ENCODE measurements around the gene NCOA3. TPM values are rescaled to one million over a fixed set of nuclear protein-coding genes. Genes with fewer than 3 reads are reported as not detected.
A peak's percentile ranks its signal among the peaks of the same experiment; 100 is the strongest.

The NCOA3 gene
- total RNA-seq, 8 experiments from 2014 or later = 24.4 to 81.9 (median 31.1) TPM

GRCh38 chr20:47674686-47675085 lies 173.0 kb downstream of the NCOA3 start:
- H3K27ac ChIP-seq = no peak overlapping the region
- H3K4me1 ChIP-seq (replicated peaks in 1 of 2) = peaks cover 0 to 2% of the 10 kb centered on the region in 2 donors
- no peak overlapping the region for H3K4me3 ChIP-seq
- ATAC-seq (replicated peaks in 6 of 8) = no peak
- in situ Hi-C loops (cut with MboI; ENCODE audit: low pct_unique_long_range_greater_than_20kb in 2 of 9, low sequenced_read_pairs in 9 of 9, unreplicated experiment in 9 of 9) = loop anchor here in 8 of 9 experiments (5.0 to 25.0 kb wide), 3 partner anchors 938 to 948 kb away; no protein-coding TSS in a partner anchor
- WGBS, 10 experiments = 33 to 67% methylated on average over 1 of the region's 14 CpGs; no CpG with 5 or more reads in 8 of the 10 experiments

- WGBS, 10 experiments = 77 to 100% (median 97%) methylated on average over 1 to 10 of the region's 16 CpGs; no CpG with 5 or more reads in 1 of the 10 experiments
- Histone ChIP-seq H3K27ac (no peak overlapping the region), H3K4me1 (replicated peaks in 1 of 2) (peaks cover 0 to 2% of the 10 kb centered on the region in 2 donors), H3K4me3 (no peak overlapping the region)
- no peak for ATAC-seq (replicated peaks in 6 of 8)
- in situ Hi-C loops (cut with MboI; ENCODE audit: low pct_unique_long_range_greater_than_20kb in 2 of 9, low sequenced_read_pairs in 9 of 9, unreplicated experiment in 9 of 9) = loop anchor here in 6 of 9 experiments (10.0 to 25.0 kb wide), 2 partner anchors 937 to 939 kb away; no protein-coding TSS in a partner anchor
These were observed 173.8 kb downstream of the NCOA3 start for GRCh38 chr20:47675190-47676142.

GRCh38 chr20:47676219-47676721 lies 174.6 kb downstream of the NCOA3 start:
- no peak for ATAC-seq (replicated peaks in 6 of 8)
- in situ Hi-C loops (cut with MboI; ENCODE audit: low pct_unique_long_range_greater_than_20kb in 2 of 9, low sequenced_read_pairs in 9 of 9, unreplicated experiment in 9 of 9) = loop anchor here in 6 of 9 experiments (10.0 to 25.0 kb wide), 2 partner anchors 936 to 939 kb away; no protein-coding TSS in a partner anchor
- Histone ChIP-seq H3K4me3 (no peak overlapping the region), H3K27ac (no peak overlapping the region), H3K4me1 (replicated peaks in 1 of 2) (peaks cover 0 to 2% of the 10 kb centered on the region in 2 donors)
- WGBS, 10 experiments = 75 to 100% (median 91%) methylated on average over 1 to 9 of the region's 20 CpGs; no CpG with 5 or more reads in 2 of the 10 experiments

- no peak for ATAC-seq (replicated peaks in 6 of 8)
- in situ Hi-C loops (cut with MboI; ENCODE audit: low pct_unique_long_range_greater_than_20kb in 2 of 9, low sequenced_read_pairs in 9 of 9, unreplicated experiment in 9 of 9) = loop anchor here in 6 of 9 experiments (10.0 to 25.0 kb wide), 2 partner anchors 935 to 938 kb away; no protein-coding TSS in a partner anchor
These were observed 175.4 kb downstream of the NCOA3 start for GRCh38 chr20:47676912-47677634.

GRCh38 chr20:47677635-47678453 lies 176.2 kb downstream of the NCOA3 start:
- peaks cover 0 to 2% of the 10 kb centered on the region in 2 donors for H3K4me1 ChIP-seq (replicated peaks in 1 of 2)
- peak in 7 of 8 experiments; percentile 4 to 83 (median 74) for ATAC-seq (replicated peaks in 6 of 8)
- WGBS, 10 experiments = 20 to 59% (median 38%) methylated on average over 1 to 7 of the region's 15 CpGs; no CpG with 5 or more reads in 4 of the 10 experiments
- no peak overlapping the region for H3K4me3 ChIP-seq
- in situ Hi-C loops (cut with MboI; ENCODE audit: low pct_unique_long_range_greater_than_20kb in 2 of 9, low sequenced_read_pairs in 9 of 9, unreplicated experiment in 9 of 9) = loop anchor here in 6 of 9 experiments (10.0 to 25.0 kb wide), 2 partner anchors 934 to 937 kb away; no protein-coding TSS in a partner anchor
- H3K27ac ChIP-seq = no peak overlapping the region

More at GRCh38 chr20:47676912-47677634, 175.4 kb downstream of the NCOA3 start:
- Histone ChIP-seq H3K4me3 (no peak overlapping the region), H3K27ac (no peak overlapping the region), H3K4me1 (replicated peaks in 1 of 2) (peaks cover 0 to 2% of the 10 kb centered on the region in 2 donors)
- 40 to 90% (median 83%) methylated on average over 1 to 6 of the region's 18 CpGs; no CpG with 5 or more reads in 4 of the 10 experiments for WGBS, 10 experiments

- H3K27ac ChIP-seq = no peak overlapping the region
- H3K4me1 ChIP-seq (replicated peaks in 1 of 2) = peaks cover 0 to 2% of the 10 kb centered on the region in 2 donors
- 97 to 100% methylated on average over 1 to 6 of the region's 17 CpGs; no CpG with 5 or more reads in 8 of the 10 experiments for WGBS, 10 experiments
- in situ Hi-C loops (cut with MboI; ENCODE audit: low pct_unique_long_range_greater_than_20kb in 2 of 9, low sequenced_read_pairs in 9 of 9, unreplicated experiment in 9 of 9) = loop anchor here in 6 of 9 experiments (10.0 to 25.0 kb wide), 2 partner anchors 934 to 936 kb away; no protein-coding TSS in a partner anchor
- ATAC-seq (replicated peaks in 6 of 8) = no peak
- H3K4me3 ChIP-seq = no peak overlapping the region
These were observed 176.8 kb downstream of the NCOA3 start for GRCh38 chr20:47678536-47678935.

DNA sequence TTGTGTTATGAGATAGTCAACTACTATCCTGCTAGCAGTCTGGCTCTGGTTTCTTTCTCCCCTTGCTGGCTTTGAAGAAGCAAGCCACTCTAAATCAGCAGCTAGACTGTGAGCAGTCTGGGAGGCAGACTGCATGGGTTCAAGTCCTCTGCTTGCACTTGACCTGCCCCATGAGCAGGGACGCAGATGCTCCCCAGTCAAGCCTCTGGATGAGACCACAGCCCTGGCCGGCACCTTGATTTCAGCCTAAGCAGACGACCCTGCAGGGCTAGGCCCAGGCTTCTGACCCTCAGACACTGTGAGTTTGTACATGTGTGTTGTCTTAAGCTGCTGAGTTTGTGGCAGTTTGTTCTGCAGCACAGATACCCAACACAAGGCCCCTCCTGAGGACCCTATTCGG lies 177.8 kb downstream of the NCOA3 start:
- in situ Hi-C loops (cut with MboI; ENCODE audit: low pct_unique_long_range_greater_than_20kb in 2 of 9, low sequenced_read_pairs in 9 of 9, unreplicated experiment in 9 of 9) = loop anchor here in 6 of 9 experiments (10.0 to 25.0 kb wide), 2 partner anchors 933 to 935 kb away; no protein-coding TSS in a partner anchor
- WGBS, 10 experiments = 20 to 80% (median 79%) methylated on average over 1 to 3 of the region's 4 CpGs; no CpG with 5 or more reads in 7 of the 10 experiments
- ATAC-seq (replicated peaks in 6 of 8) = no peak
- Histone ChIP-seq H3K4me3 (no peak overlapping the region), H3K4me1 (replicated peaks in 1 of 2) (peaks cover 0 to 2% of the 10 kb centered on the region in 2 donors), H3K27ac (no peak overlapping the region)

DNA sequence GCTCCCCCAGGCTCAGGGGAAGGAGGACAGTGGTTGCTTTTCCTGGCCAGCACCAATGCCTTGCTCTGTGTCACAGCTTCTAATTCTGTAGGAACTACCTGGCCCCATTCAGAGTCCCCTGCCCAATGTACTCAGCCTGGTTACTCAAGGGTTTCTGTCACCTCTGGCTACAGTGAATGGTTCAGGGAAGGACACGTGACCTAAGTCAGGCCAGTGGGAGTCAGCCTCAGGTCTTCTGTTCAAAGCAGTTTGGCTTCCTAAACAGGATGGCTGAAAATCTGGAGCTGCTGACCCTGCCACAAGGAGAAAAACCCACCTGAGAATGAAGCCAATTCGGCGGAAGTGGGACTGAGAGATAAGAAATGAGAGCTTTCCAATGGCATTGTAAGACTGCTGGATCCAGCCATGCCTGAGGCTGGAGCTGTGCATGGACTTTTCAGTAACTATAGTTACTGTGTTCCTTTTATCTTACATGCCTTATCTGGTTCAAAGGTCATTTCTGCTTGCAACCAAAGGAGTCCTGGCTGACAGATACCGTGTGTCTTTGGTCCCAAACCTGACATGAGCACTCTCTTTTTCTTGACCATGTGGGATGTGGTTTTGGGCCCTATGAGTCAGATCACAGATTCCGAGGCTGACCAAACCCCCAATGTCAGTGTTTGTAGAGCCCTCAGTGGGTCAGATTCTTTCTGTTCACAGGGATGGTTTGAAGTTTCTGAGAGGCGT lies 179.3 kb downstream of the NCOA3 start:
- Histone ChIP-seq H3K4me3 (no peak overlapping the region), H3K4me1 (replicated peaks in 1 of 2) (peaks cover 0 to 2% of the 10 kb centered on the region in 2 donors), H3K27ac (no peak overlapping the region)
- ATAC-seq (replicated peaks in 6 of 8) = no peak
- WGBS, 10 experiments = 38 to 100% (median 90%) methylated on average over 1 to 5 of the region's 6 CpGs; no CpG with 5 or more reads in 2 of the 10 experiments
- in situ Hi-C loops (cut with MboI; ENCODE audit: low pct_unique_long_range_greater_than_20kb in 2 of 9, low sequenced_read_pairs in 9 of 9, unreplicated experiment in 9 of 9) = loop anchor here in 4 of 9 experiments (25.0 kb wide), 1 partner anchor 931 kb away; no protein-coding TSS in a partner anchor

DNA sequence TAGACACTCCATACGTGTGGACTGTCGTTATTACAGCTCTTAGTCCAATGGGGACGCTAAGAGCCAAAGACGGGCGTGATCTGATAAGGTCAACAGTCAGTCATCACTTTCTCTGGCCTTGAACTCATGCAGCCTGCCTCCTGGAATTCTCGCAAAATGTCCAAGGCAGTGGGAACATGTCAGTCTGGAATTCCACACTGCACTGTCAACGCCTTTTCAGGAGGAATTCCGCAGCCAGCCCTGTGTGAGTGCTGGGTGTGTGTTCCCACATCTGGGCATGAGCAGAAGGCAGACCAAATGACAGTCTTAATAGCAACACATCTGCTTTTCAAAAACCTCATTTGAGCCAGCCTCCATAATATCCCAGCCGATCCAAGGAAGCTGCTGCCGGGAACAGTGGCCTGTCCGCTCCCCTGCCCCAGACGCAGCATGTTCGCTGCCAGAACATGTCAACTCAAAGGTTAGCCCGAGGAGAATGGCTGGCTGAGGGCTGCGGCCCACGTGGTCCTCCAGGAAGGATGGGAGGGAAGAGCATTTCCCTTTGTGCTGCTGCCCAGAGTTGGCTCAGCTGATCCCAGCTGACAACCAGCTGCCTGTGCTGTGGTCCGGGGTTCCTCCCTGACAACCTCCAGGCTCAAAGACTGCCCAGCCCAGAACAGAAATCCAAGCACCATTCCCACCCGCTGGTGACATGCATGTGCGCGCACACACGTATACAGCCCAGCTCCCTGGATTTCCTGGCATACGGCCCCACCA lies 180.5 kb downstream of the NCOA3 start:
- WGBS, 10 experiments = 11 to 100% (median 88%) methylated on average over 1 to 7 of the region's 22 CpGs; no CpG with 5 or more reads in 4 of the 10 experiments
- ATAC-seq (replicated peaks in 6 of 8) = peak in 5 of 8 experiments; percentile 6 to 96 (median 19)

GRCh38 chr20:47682916-47683315 lies 181.2 kb downstream of the NCOA3 start:
- H3K4me1 ChIP-seq (replicated peaks in 1 of 2) = peaks cover 0 to 7% of the 10 kb centered on the region in 2 donors
- in situ Hi-C loops (cut with MboI; ENCODE audit: low pct_unique_long_range_greater_than_20kb in 2 of 9, low sequenced_read_pairs in 9 of 9, unreplicated experiment in 9 of 9) = loop anchor here in 4 of 9 experiments (25.0 kb wide), 1 partner anchor 929 kb away; no protein-coding TSS in a partner anchor
- H3K27ac ChIP-seq = no peak overlapping the region
- no peak for ATAC-seq (replicated peaks in 6 of 8)
- WGBS, 10 experiments = 83 to 100% (median 88%) methylated on average over 2 to 7 of the region's 19 CpGs; no CpG with 5 or more reads in 6 of the 10 experiments
- no peak overlapping the region for H3K4me3 ChIP-seq

More for the DNA sequence above, 180.5 kb downstream of the NCOA3 start:
- in situ Hi-C loops (cut with MboI; ENCODE audit: low pct_unique_long_range_greater_than_20kb in 2 of 9, low sequenced_read_pairs in 9 of 9, unreplicated experiment in 9 of 9) = loop anchor here in 4 of 9 experiments (25.0 kb wide), 1 partner anchor 930 kb away; no protein-coding TSS in a partner anchor
- no peak overlapping the region for H3K27ac ChIP-seq
- H3K4me1 ChIP-seq (replicated peaks in 1 of 2) = peaks cover 0 to 7% of the 10 kb centered on the region in 2 donors
- H3K4me3 ChIP-seq = no peak overlapping the region

Measured in motor neuron (in vitro differentiated cells).